T-cell (primary cell): ENCODE results near the gene GIGYF2. TPM values are rescaled to one million over a fixed set of nuclear protein-coding genes. Genes with fewer than 3 reads are reported as not detected.

ENCODE experiments used
- ATAC-seq, 4 experiments: fragments of 200-7000 bp in 3 of 4; fragments of 150-1000 bp in 1 of 4; cut with Tn5 transposase; replicated peaks in 1 of 4; 1 replicate in 3 of 4; 2 replicates in 1 of 4; pipeline ENCODE4 v1.10.0; 2021; ENCODE audit warnings: moderate library complexity in 3 of 4, mild to moderate bottlenecking in 2 of 4, moderate number of reproducible peaks in 1 of 4
- CTCF ChIA-PET, 2 donors: fragments of 300-600 bp; sonication (Branson Sonifier 250); formaldehyde crosslinking; loops; one replicate each; lab custom pipeline; 2022; ENCODE audit warnings: antibody characterized with exemption in 2 of 2; lab: Charles Lee
- POLR2A ChIA-PET, 2 donors: fragments of 300-600 bp; sonication (Branson Sonifier 250); formaldehyde crosslinking; loops; one replicate each; lab custom pipeline; 2022; ENCODE audit warnings: antibody characterized with exemption in 2 of 2; lab: Charles Lee
- DNase-seq, 35 experiments: peaks; one replicate each; pipeline versions ENCODE4 v3.0.0 to v3.0.0-alpha.2; 2013 to 2023
- H3K27ac ChIP-seq: one replicate; pipeline ENCODE4 v1.5.1; 2013; ENCODE audit warnings: low read length
- H3K27me3 ChIP-seq, 2 experiments: replicated peaks in 1 of 2; 1 replicate in 1 of 2; 2 replicates in 1 of 2; pipeline versions ENCODE4 v1.6.1 to v1.7.0; 2013; ENCODE audit warnings: low read length in 1 of 2, mixed read lengths in 1 of 2; ENCODE audit not compliant: control insufficient read depth in 2 of 2, insufficient read depth in 2 of 2; ENCODE audit errors: extremely low read depth in 1 of 2
- H3K36me3 ChIP-seq, 2 donors: 1 replicate in 1 of 2; 2 replicates in 1 of 2; pipeline versions ENCODE4 v1.6.1 to v1.7.0; 2013; ENCODE audit warnings: low read length in 1 of 2; ENCODE audit not compliant: control insufficient read depth in 2 of 2, insufficient read depth in 1 of 2; ENCODE audit errors: extremely low read depth in 1 of 2
- H3K4me1 ChIP-seq, 2 experiments: 1 replicate in 1 of 2; 2 replicates in 1 of 2; pipeline versions ENCODE4 v1.6.1 to v1.7.0; 2013; ENCODE audit warnings: low read length in 2 of 2, mixed read lengths in 1 of 2; ENCODE audit not compliant: insufficient read depth in 2 of 2, control insufficient read depth in 1 of 2; ENCODE audit errors: extremely low read depth in 1 of 2
- H3K4me3 ChIP-seq, 2 donors: 1 replicate in 1 of 2; 2 replicates in 1 of 2; pipeline versions ENCODE4 v1.5.1 to v1.7.0; 2013; ENCODE audit warnings: mild to moderate bottlenecking in 2 of 2, low read length in 1 of 2, moderate library complexity in 1 of 2; ENCODE audit not compliant: control insufficient read depth in 1 of 2; ENCODE audit errors: extremely low read depth in 1 of 2
- H3K9me3 ChIP-seq: 2 replicates; pipeline ENCODE4 v1.7.0; 2013
- H3K27ac Mint-ChIP-seq, 2 donors: one replicate each; pipeline ENCODE4 v1.8.0; 2020 to 2021; ENCODE audit warnings: mild to moderate bottlenecking in 2 of 2, mixed read lengths in 2 of 2
- H3K27me3 Mint-ChIP-seq, 2 donors: one replicate each; pipeline ENCODE4 v1.8.0; 2021 to 2022; ENCODE audit warnings: mixed read lengths in 2 of 2
- H3K36me3 Mint-ChIP-seq: one replicate; pipeline ENCODE4 v1.8.0; 2021; ENCODE audit warnings: mixed read lengths
- H3K4me1 Mint-ChIP-seq, 3 donors: one replicate each; pipeline ENCODE4 v1.8.0; 2020 to 2022; ENCODE audit warnings: mixed read lengths in 3 of 3, mild to moderate bottlenecking in 1 of 3
- H3K4me3 Mint-ChIP-seq, 3 donors: one replicate each; pipeline ENCODE4 v1.8.0; 2020 to 2022; ENCODE audit warnings: mild to moderate bottlenecking in 3 of 3, mixed read lengths in 3 of 3, moderate library complexity in 3 of 3
- H3K9me3 Mint-ChIP-seq, 3 donors: one replicate each; pipeline ENCODE4 v1.8.0; 2020 to 2022; ENCODE audit warnings: mixed read lengths in 3 of 3
- WGBS: methylation state at CpG from one replicate; pipeline ENCODE4 v1.1.5; 2013; ENCODE audit warnings: missing lambda C conversion rate; ENCODE audit not compliant: insufficient coverage; 5-methylcytosine and 5-hydroxymethylcytosine counted together
- total RNA-seq, 35 experiments: library from RNA in 6 of 35; stranded (reverse) in 6 of 35; fragments of 120-200 nt in 1 of 35; gene quantifications; one replicate each; pipeline versions ENCODE4 v1.2.1 to v1.2.4 and lab custom pipeline; 2013 to 2026

The GIGYF2 gene
- total RNA-seq, 5 donors from 2014 or later (not counting 1 experiment from before 2014, with no cell fraction given) = 57.8 to 76.8 (median 68.7) TPM

DNA sequence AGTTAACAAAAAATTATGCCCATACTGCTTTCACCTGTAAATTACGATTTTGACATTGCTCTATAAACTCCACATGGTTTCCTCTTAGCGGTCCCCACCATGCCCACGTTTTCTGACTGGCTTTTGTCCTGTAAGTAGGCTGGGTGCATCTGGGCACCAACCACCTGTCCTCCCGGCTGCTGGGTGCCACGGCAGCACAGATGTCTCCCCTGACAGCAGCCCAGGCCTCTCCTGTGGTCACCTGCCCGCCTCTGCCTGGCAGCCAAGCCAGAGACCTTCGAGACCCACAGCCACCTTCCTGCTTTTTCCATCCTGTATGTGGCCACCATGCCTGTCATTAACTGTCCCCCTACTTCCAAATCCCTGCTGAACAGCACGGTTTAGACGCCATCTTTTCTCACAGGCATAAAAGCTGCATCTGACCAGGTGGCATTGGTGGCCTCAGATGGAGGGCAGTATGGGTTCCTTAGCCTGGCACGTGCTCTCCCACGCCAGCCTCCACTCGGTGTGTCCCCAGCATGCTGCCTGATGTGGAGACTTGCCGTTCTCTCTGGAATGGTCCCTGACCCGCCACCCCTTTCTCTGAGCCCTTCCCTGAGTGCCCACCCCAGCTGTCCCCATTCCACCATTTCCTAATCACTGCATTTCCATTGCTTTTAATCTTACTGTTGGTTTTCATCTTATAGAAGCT, 191.9 kb downstream of the GIGYF2 start:
- H3K4me3 ChIP-seq = no peak overlapping the region
- Mint-ChIP-seq H3K9me3 (no peaks in the 10 kb centered on the region), H3K4me1 (peaks cover 0 to 4% (median 0%) of the 10 kb centered on the region in 3 donors), H3K27me3 (peaks cover 18 to 21% of the 10 kb centered on the region in 2 donors), H3K27ac (no peak overlapping the region), H3K4me3 (no peak overlapping the region), H3K36me3 (no peaks in the 10 kb centered on the region)
- no peak for ATAC-seq
- no peak overlapping the region for H3K27ac ChIP-seq
- CTCF ChIA-PET = no interaction called here
- peaks cover 0 to 51% of the 10 kb centered on the region in 2 experiments for H3K27me3 ChIP-seq
- H3K4me1 ChIP-seq = peaks cover 0 to 3% of the 10 kb centered on the region in 2 experiments
- 64% methylated on average over 7 of the region's 14 CpGs for WGBS
- POLR2A ChIA-PET = no interaction called here
- no peaks in the 10 kb centered on the region for H3K9me3 ChIP-seq
- no peaks in the 10 kb centered on the region for H3K36me3 ChIP-seq
- no peak for DNase-seq

DNA sequence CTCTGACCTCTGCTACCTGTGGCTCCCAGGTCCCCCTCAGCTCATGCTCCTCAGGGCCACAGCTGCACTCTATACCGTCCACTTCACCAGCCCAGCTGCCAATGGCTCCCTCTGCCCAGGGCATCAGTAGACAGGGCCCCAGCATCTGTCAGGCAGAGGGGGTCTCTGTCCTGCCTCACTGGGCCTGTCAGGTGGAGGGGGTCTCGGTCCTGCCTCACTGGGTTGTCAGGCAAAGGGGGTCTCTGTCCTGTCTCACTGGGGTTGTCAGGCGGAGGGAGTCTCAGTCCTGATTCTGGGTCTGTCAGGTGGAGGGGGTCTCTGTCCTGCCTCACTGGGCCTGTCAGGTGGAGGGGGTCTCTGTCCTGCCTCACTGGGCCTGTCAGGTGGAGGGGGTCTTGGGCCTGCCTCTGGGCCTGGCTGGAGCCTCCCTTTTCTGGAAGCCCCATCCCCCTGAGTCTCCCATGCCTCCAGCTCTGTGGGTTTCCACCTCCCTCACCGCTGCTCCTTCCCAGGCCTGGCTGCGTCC, 192.8 kb downstream of the GIGYF2 start:
- ATAC-seq (no peak), DNase-seq (no peak)
- ChIA-PET POLR2A (no interaction called here), CTCF (interaction anchor here in 1 of 2 donors (0.5 kb wide), 1 partner anchor 163 kb away, joined by 3 read pairs; no protein-coding TSS in a partner anchor)
- no peaks in the 10 kb centered on the region for H3K36me3 ChIP-seq
- H3K4me1 ChIP-seq = peaks cover 0 to 3% of the 10 kb centered on the region in 2 experiments
- Mint-ChIP-seq H3K9me3 (no peaks in the 10 kb centered on the region), H3K36me3 (no peaks in the 10 kb centered on the region), H3K4me3 (no peak overlapping the region), H3K27me3 (peaks cover 18 to 21% of the 10 kb centered on the region in 2 donors), H3K27ac (no peak overlapping the region), H3K4me1 (peaks cover 0 to 4% (median 0%) of the 10 kb centered on the region in 3 donors)
- H3K27ac ChIP-seq = no peak overlapping the region
- H3K9me3 ChIP-seq = no peaks in the 10 kb centered on the region
- peaks cover 0 to 61% of the 10 kb centered on the region in 2 experiments for H3K27me3 ChIP-seq
- H3K4me3 ChIP-seq = no peak overlapping the region
- 70% methylated on average over 4 of the region's 5 CpGs for WGBS

DNA sequence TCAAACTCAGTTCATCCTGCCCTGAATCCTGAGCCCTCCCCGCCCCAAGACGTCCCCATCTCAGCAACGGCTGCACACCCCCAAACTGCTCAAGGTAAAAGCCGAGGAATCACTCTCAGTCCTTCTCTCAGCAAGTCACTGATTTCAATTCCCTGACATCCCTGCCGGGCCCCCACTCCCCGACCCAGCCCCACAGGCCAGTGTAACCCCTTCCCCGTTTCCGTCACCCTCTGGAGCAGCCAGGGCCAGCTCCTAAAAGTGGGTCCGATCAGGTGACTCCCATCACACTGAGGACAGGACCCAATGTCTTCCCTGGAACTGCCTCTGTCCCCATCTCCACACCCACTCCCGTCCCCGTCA, 193.4 kb downstream of the GIGYF2 start:
- Histone ChIP-seq H3K27ac (no peak overlapping the region), H3K36me3 (no peaks in the 10 kb centered on the region), H3K9me3 (no peaks in the 10 kb centered on the region), H3K4me1 (peaks cover 0 to 3% of the 10 kb centered on the region in 2 experiments), H3K4me3 (no peak overlapping the region), H3K27me3 (peaks cover 0 to 67% of the 10 kb centered on the region in 2 experiments)
- 83% methylated on average over 10 of the region's 11 CpGs for WGBS
- Mint-ChIP-seq H3K9me3 (no peaks in the 10 kb centered on the region), H3K27me3 (peaks cover 18 to 21% of the 10 kb centered on the region in 2 donors), H3K4me3 (no peak overlapping the region), H3K27ac (no peak overlapping the region), H3K36me3 (no peaks in the 10 kb centered on the region), H3K4me1 (peaks cover 0 to 4% (median 0%) of the 10 kb centered on the region in 3 donors)
- ChIA-PET POLR2A (no interaction called here), CTCF (interaction anchor here in 1 of 2 donors (0.5 kb wide), 1 partner anchor 163 kb away, joined by 3 read pairs; no protein-coding TSS in a partner anchor)
- no peak for DNase-seq
- no peak for ATAC-seq

DNA sequence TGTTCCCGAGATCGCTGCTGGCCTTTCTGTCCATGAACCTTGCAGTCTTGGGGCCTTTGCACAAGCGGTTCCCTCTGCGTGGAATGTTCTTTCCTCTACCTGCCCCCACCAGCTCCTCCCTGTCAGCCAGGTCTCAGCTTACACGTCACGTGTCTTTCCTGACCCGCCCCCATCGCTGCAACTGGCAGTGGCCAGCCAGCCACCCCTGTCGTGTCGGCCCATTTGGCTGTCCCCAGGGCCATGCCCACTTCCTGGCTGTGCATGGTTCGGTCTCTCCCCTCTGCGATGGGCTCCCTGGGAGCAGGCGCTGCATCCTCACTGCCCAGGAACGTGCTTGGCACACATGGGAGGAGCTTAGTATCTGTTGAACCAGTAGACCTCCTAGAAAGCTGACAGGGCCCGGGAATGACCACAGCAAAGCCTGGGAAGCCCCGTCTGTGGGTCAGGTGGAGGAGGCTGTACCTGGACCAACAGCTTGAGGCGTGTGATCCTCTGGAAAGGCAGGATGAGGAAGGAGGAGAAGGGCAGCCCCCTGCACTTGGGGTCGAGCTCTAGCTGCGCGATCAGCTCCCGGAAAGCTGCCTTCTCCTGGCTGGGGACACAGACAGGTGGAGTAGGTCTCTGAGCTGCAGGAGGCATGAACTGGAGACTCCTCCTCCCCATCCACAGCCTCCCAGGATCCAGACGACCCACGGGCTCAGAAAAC, 193.9 kb downstream of the GIGYF2 start:
- 37% methylated on average over 17 of the region's 23 CpGs for WGBS
- Mint-ChIP-seq H3K4me1 (peaks cover 0 to 4% (median 0%) of the 10 kb centered on the region in 3 donors), H3K36me3 (no peaks in the 10 kb centered on the region), H3K27me3 (peaks cover 18 to 24% of the 10 kb centered on the region in 2 donors), H3K9me3 (no peaks in the 10 kb centered on the region), H3K4me3 (no peak overlapping the region), H3K27ac (no peak overlapping the region)
- POLR2A ChIA-PET = no interaction called here
- ATAC-seq (no peak), DNase-seq (no peak)
- Histone ChIP-seq H3K36me3 (no peaks in the 10 kb centered on the region), H3K4me1 (peaks cover 0 to 3% of the 10 kb centered on the region in 2 experiments), H3K27ac (no peak overlapping the region), H3K9me3 (no peaks in the 10 kb centered on the region), H3K4me3 (no peak overlapping the region), H3K27me3 (peaks cover 0 to 67% of the 10 kb centered on the region in 2 experiments)
- CTCF ChIA-PET = no interaction called here

DNA sequence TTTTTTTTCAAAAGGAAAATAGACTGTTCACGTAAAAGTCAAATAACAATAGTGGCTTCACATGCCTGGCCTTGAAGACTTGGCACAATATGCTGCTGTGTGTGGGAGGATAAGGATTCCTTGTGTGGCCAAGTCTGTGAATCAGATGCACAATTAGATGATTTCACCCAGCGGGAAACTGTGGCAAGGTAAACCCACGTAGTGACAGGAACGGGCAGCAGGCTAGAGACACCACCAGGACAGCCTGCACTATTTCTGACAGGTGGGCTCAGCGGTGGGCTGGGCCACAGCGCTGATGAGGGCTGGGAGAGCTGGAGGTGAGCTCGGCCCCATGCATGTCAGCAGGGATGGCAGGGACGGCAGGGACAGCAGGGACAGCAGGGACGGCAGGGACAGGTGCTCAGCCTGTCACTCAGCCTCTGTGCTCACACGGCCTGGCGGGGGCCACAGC, 194.5 kb downstream of the GIGYF2 start:
- no peaks in the 10 kb centered on the region for H3K9me3 Mint-ChIP-seq
- H3K4me3 ChIP-seq = no peak overlapping the region
- H3K36me3 ChIP-seq = no peaks in the 10 kb centered on the region
- POLR2A ChIA-PET = no interaction called here
- DNase-seq (no peak), ATAC-seq (no peak)
- peaks cover 0 to 4% (median 0%) of the 10 kb centered on the region in 3 donors for H3K4me1 Mint-ChIP-seq
- peaks cover 18 to 26% of the 10 kb centered on the region in 2 donors for H3K27me3 Mint-ChIP-seq
- CTCF ChIA-PET = no interaction called here
- no peak overlapping the region for H3K27ac ChIP-seq
- no peaks in the 10 kb centered on the region for H3K9me3 ChIP-seq
- no peak overlapping the region for H3K27ac Mint-ChIP-seq
- 75% methylated on average over 10 of the region's 11 CpGs for WGBS
- H3K4me3 Mint-ChIP-seq = no peak overlapping the region
- peaks cover 0 to 3% of the 10 kb centered on the region in 2 experiments for H3K4me1 ChIP-seq
- H3K36me3 Mint-ChIP-seq = no peaks in the 10 kb centered on the region
- H3K27me3 ChIP-seq = peaks cover 0 to 66% of the 10 kb centered on the region in 2 experiments

DNA sequence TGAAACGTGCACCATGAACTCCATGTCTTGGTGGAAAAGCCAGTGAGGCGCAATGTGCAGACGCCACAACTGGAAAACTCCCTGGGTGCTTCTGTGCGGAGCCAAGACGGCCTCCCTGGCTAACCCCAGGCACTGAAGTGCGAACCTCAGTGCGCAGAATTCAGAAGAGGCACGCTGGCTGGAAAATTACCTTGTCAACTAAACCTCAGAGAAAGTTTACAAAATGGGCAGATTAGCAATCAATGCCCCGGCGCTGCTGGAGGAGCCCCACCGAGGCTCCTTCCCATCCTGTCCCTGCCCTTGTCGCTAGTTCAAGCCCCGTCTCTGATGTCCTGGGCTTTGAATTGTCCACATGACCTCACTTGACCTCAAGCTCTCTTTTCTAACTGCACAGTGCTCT, 195.1 kb downstream of the GIGYF2 start:
- ChIA-PET POLR2A (no interaction called here), CTCF (no interaction called here)
- H3K27me3 ChIP-seq = peaks cover 0 to 63% of the 10 kb centered on the region in 2 experiments
- H3K9me3 ChIP-seq = no peaks in the 10 kb centered on the region
- ATAC-seq = no peak
- no peak overlapping the region for H3K4me3 Mint-ChIP-seq
- no peak overlapping the region for H3K27ac Mint-ChIP-seq
- no peak overlapping the region for H3K4me3 ChIP-seq
- no peak for DNase-seq
- peaks cover 0 to 3% of the 10 kb centered on the region in 2 experiments for H3K4me1 ChIP-seq
- peaks cover 18 to 26% of the 10 kb centered on the region in 2 donors for H3K27me3 Mint-ChIP-seq
- no peaks in the 10 kb centered on the region for H3K9me3 Mint-ChIP-seq
- peaks cover 0 to 4% (median 0%) of the 10 kb centered on the region in 3 donors for H3K4me1 Mint-ChIP-seq
- no peaks in the 10 kb centered on the region for H3K36me3 Mint-ChIP-seq
- H3K36me3 ChIP-seq = no peaks in the 10 kb centered on the region
- H3K27ac ChIP-seq = no peak overlapping the region
- WGBS = 90% methylated on average over 12 of the region's 13 CpGs
